HCT116 (cell line): ENCODE results near the gene SF1. TPM values are rescaled to one million over a fixed set of nuclear protein-coding genes. Genes with fewer than 3 reads are reported as not detected.

Experiments
- ATAC-seq: fragments of 200-7000 bp; cut with Tn5 transposase; 2 replicates; pipeline ENCODE4 v1.9.1; 2020; ENCODE audit warnings: mild to moderate bottlenecking, moderate library complexity
- BruUV-seq: library from RNA; stranded (reverse); fragments of 400-500 nt; replicated peaks from 2 replicates; lab custom pipeline; 2021; lab: Mats Ljungman, UMichigan
- CTCF ChIA-PET: fragments of 300-600 bp; sonication (Branson Sonifier 250); formaldehyde crosslinking; loops from one replicate; lab custom pipeline; 2021; ENCODE audit warnings: antibody characterized with exemption; lab: Charles Lee
- POLR2A ChIA-PET: fragments of 300-600, 350-600 bp; sonication (Branson Sonifier 250); formaldehyde crosslinking; loops from one replicate; lab custom pipeline; 2021; ENCODE audit warnings: antibody characterized with exemption; lab: Charles Lee
- RAD21 ChIA-PET, 2 experiments: fragments of 300-600 bp; sonication (Branson Sonifier 250); formaldehyde crosslinking; loops; one replicate each; lab custom pipeline; 2023; ENCODE audit warnings: low total read pairs in 2 of 2; ENCODE audit not compliant: uncharacterized antibody in 2 of 2, unreplicated experiment in 2 of 2, low non-redundant PET in 1 of 2; lab: Charles Lee
- DNase-seq: peaks from one replicate; pipeline ENCODE4 v3.0.0-alpha.2; 2010; ENCODE audit warnings: low read depth, low spot score
- H2AFZ ChIP-seq: fragments of 200-600 bp; shearing (Covaris generic), sonication (generic); 2 replicates; pipeline ENCODE4 v1.6.1; 2017; ENCODE audit warnings: low read depth, mixed run types, mixed read lengths, antibody characterized with exemption, low read length; ENCODE audit not compliant: poor library complexity, severe bottlenecking
- H3K27ac ChIP-seq: 2 replicates; pipeline ENCODE4 v1.5.1; 2012; ENCODE audit warnings: low read depth, low read length
- H3K27me3 ChIP-seq: fragments of 200-600 bp; sonication (generic); 2 replicates; pipeline ENCODE4 v1.6.1; 2016; ENCODE audit warnings: mixed run types, low read length, mixed read lengths; ENCODE audit not compliant: insufficient read depth
- H3K36me3 ChIP-seq, 2 experiments: fragments of 200-500 bp in 1 of 2; fragments of 200-600 bp in 1 of 2; sonication (Bioruptor generic) in 1 of 2; sonication (generic) in 1 of 2; 2 replicates each; pipeline versions ENCODE4 v1.5.1 to v1.6.1; 2014 to 2016; ENCODE audit warnings: low read length in 2 of 2, inconsistent platforms in 1 of 2, mixed read lengths in 1 of 2, mixed run types in 1 of 2; ENCODE audit not compliant: insufficient read depth in 2 of 2, control insufficient read depth in 1 of 2
- H3K4me1 ChIP-seq, 2 experiments: fragments of 200-600 bp in 1 of 2; sonication (generic) in 1 of 2; 2 replicates each; pipeline versions ENCODE4 v1.5.1 to v1.6.1; 2012 to 2017; ENCODE audit warnings: low read length in 2 of 2, inconsistent platforms in 1 of 2, mild to moderate bottlenecking in 1 of 2, mixed read lengths in 1 of 2, mixed run types in 1 of 2, moderate library complexity in 1 of 2; ENCODE audit not compliant: insufficient read depth in 2 of 2, control insufficient read depth in 1 of 2
- H3K4me2 ChIP-seq: fragments of 200-600 bp; sonication (generic); 2 replicates; pipeline ENCODE4 v1.6.1; 2017; ENCODE audit warnings: mixed run types, low read length, mixed read lengths
- H3K4me3 ChIP-seq, 2 experiments: fragments of 200-600 bp in 1 of 2; sonication (generic) in 1 of 2; replicated peaks in 1 of 2; 2 replicates each; pipeline ENCODE4 v1.5.1; 2011 to 2016; ENCODE audit warnings: low read length in 2 of 2, control low read depth in 1 of 2, low read depth in 1 of 2, mild to moderate bottlenecking in 1 of 2, mixed read lengths in 1 of 2, mixed run types in 1 of 2
- H3K79me2 ChIP-seq: fragments of 200-600 bp; sonication (generic); 2 replicates; pipeline ENCODE4 v1.6.1; 2017; ENCODE audit warnings: mild to moderate bottlenecking, mixed run types, low read length, moderate library complexity, mixed read lengths; ENCODE audit not compliant: insufficient read depth
- H3K9ac ChIP-seq: fragments of 200-600 bp; sonication (generic); 2 replicates; pipeline ENCODE4 v1.6.1; 2016; ENCODE audit warnings: low read length, mixed read lengths
- H3K9me2 ChIP-seq: fragments of 200-600 bp; sonication (generic), shearing (Covaris generic); 2 replicates; pipeline ENCODE4 v1.6.1; 2017; ENCODE audit warnings: mixed run types, mild to moderate bottlenecking, moderate library complexity; ENCODE audit not compliant: insufficient read depth
- H3K9me3 ChIP-seq, 2 experiments: fragments of 200-500 bp in 1 of 2; fragments of 200-600 bp in 1 of 2; sonication (Bioruptor generic) in 1 of 2; sonication (generic) in 1 of 2; 2 replicates each; pipeline ENCODE4 v1.6.1; 2014 to 2017; ENCODE audit warnings: low read length in 2 of 2, mixed read lengths in 2 of 2, inconsistent platforms in 1 of 2, low read depth in 1 of 2, mild to moderate bottlenecking in 1 of 2, mixed run types in 1 of 2, moderate library complexity in 1 of 2; ENCODE audit not compliant: control insufficient read depth in 1 of 2, insufficient read depth in 1 of 2
- H4K20me1 ChIP-seq: fragments of 200-600 bp; sonication (generic), shearing (Covaris generic); 2 replicates; pipeline ENCODE4 v1.6.1; 2017; ENCODE audit warnings: mixed run types, mild to moderate bottlenecking, moderate library complexity; ENCODE audit not compliant: insufficient read depth
- ATF3 ChIP-seq: IDR thresholded peaks from 2 replicates; pipeline ENCODE4 v1.6.1; 2012
- EZH2phosphoT487 ChIP-seq: fragments of 200-600 bp; IDR thresholded peaks from 2 replicates; pipeline ENCODE4 v1.6.1; 2018; ENCODE audit warnings: antibody characterized with exemption, borderline replicate concordance
- MAX ChIP-seq: IDR thresholded peaks from 2 replicates; pipeline ENCODE4 v1.6.1; 2012
- RAD21 ChIP-seq: IDR thresholded peaks from 2 replicates; pipeline ENCODE4 v1.6.1; 2012; ENCODE audit warnings: low read depth, mild to moderate bottlenecking
- REST ChIP-seq: IDR thresholded peaks from 2 replicates; pipeline ENCODE4 v1.6.1; 2012; ENCODE audit warnings: low read depth
- YY1 ChIP-seq: IDR thresholded peaks from 2 replicates; pipeline ENCODE4 v1.6.1; 2011; ENCODE audit warnings: low read length, low read depth, moderate library complexity, mild to moderate bottlenecking; ENCODE audit not compliant: insufficient replicate concordance; ENCODE audit errors: extremely low read depth
- ZFX ChIP-seq: fragments of 450-650 bp; IDR thresholded peaks from 2 replicates; pipeline ENCODE4 v1.6.1; 2017
- ZNF274 ChIP-seq: fragments of 200-500 bp; sonication (Bioruptor generic); IDR thresholded peaks from 2 replicates; pipeline ENCODE4 v1.6.1; 2014; ENCODE audit warnings: mild to moderate bottlenecking, low read depth, low read length, inconsistent platforms
- intact Hi-C: fragments of 100-400 bp; cut with micrococcal nuclease; formaldehyde crosslinking; loops from 2 replicates; pipeline ENCODE4 v1.10.0; 2022
- total RNA-seq: library from RNA; stranded (reverse); gene quantifications from one replicate; pipeline ENCODE4 v1.2.1, GENCODE V29; 2021; ENCODE audit not compliant: unreplicated experiment

Gene SF1
- total RNA-seq, 1 experiment from 2014 or later, result 403 TPM

- Histone ChIP-seq H3K4me3 (no peak overlapping the region), H3K79me2 (no peaks in the 10 kb centered on the region), H3K9me2 (no peaks in the 10 kb centered on the region), H3K4me2 (no peak overlapping the region), H3K27me3 (no peaks in the 10 kb centered on the region), H3K36me3 (no peaks in the 10 kb centered on the region), H3K27ac (no peak overlapping the region), H4K20me1 (no peaks in the 10 kb centered on the region), H3K9ac (no peak overlapping the region), H2AFZ (no peak overlapping the region), H3K9me3 (no peaks in the 10 kb centered on the region), H3K4me1 (peaks cover 7 to 26% of the 10 kb centered on the region in 2 experiments; a peak in 3 of 4 replicates)
- intact Hi-C loops, result no loop called here
- POLR2A ChIA-PET, result no interaction called here
- CTCF ChIA-PET, result no interaction called here
- no peak for ATAC-seq
- no peak for DNase-seq
- RAD21 ChIA-PET, result no interaction called here
- TF ChIP-seq ATF3 (no peak), YY1 (no peak), ZFX (no peak), ZNF274 (no peak), EZH2phosphoT487 (no peak), MAX (no peak), RAD21 (no peak), REST (no peak)
- BruUV-seq, result no TSS peak
These were observed 32.6 kb downstream of the SF1 start for GRCh38 chr11:64745521-64746328.
